ENCODE data around the gene TSGA10IP.

Gene TSGA10IP

DNA sequence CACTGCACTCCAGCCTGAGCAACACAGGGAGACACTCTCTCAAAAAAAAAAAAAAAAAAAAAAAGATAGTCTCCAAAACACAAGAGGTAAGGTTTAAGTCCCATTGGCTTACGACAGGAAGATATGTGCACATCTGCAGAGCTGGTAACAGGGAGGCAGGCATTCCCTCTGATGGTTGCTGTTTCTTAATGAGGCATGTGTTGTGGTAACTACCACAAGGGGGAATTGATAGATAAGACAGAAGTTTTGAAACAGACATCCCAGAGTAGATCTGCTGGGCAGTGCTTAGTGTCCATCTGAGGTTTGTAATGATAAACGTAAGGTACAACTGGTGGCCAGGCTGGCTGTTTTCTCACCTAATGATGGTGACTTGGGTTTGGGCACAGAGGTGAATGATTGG, 52.0 kb downstream of the TSGA10IP start:
- TF ChIP-seq, protein P1, sequence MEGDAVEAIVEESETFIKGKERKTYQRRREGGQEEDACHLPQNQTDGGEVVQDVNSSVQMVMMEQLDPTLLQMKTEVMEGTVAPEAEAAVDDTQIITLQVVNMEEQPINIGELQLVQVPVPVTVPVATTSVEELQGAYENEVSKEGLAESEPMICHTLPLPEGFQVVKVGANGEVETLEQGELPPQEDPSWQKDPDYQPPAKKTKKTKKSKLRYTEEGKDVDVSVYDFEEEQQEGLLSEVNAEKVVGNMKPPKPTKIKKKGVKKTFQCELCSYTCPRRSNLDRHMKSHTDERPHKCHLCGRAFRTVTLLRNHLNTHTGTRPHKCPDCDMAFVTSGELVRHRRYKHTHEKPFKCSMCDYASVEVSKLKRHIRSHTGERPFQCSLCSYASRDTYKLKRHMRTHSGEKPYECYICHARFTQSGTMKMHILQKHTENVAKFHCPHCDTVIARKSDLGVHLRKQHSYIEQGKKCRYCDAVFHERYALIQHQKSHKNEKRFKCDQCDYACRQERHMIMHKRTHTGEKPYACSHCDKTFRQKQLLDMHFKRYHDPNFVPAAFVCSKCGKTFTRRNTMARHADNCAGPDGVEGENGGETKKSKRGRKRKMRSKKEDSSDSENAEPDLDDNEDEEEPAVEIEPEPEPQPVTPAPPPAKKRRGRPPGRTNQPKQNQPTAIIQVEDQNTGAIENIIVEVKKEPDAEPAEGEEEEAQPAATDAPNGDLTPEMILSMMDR (IDR thresholded peaks at IDR 0.05; ENCODE audit: borderline replicate concordance, insufficient read depth, low read depth, low read length): no peak
- H3K4me3 ChIP-seq (ENCODE audit: low read depth, low read length): no peak overlapping the region

DNA sequence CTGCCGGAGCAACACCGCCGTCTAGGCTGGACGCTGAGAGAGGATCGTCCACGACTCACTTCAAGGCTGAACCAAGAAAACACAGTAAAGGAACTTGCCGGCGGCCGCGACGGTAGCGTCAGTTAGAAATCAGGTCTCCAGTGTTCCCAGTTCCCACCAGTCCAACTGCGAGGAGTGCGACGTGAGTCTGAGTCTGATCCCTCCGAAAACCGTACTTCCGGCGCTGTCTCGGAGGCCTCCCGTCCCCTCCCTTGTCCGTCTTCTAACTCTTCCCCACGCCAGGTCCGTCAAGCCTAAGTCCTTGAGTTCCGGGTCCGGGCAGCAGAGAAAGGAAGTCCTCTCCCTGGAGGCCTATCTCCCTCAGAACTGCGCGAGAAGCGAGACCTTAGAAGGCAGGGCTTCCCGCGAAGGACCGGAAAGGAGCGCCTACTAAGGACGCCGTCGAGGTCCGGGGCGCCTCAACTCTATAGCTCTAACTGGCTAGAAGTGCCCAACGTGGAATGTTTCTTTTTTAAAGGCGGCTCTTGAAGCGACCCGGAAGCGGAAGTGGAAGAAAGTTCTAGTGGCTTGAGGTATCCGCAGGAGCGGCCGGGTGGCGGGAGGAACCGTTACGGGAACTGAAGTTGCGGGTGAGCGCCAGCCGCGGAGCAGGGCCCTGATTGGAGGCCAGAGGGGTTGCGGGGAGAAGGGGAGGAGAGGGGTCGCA, 56.8 kb downstream of the TSGA10IP start, which contains the start of the genes BANF1 and EIF1AD:
Gene BANF1, plus strand, starts transcription at position 562 of the 706 bp plus-strand sequence. CDS start 748 bp downstream, outside the sequence.
Gene EIF1AD, minus strand, starts transcription at position 216 of the 706 bp plus-strand sequence. CDS start 1,768 bp downstream, outside the sequence.
- H3K4me3 ChIP-seq (ENCODE audit: low read depth, low read length): peak within 1 kb of the TSS; percentile 85
- TF ChIP-seq, protein P1 (IDR thresholded peaks at IDR 0.05; ENCODE audit: borderline replicate concordance, insufficient read depth, low read depth, low read length): no peak

DNA sequence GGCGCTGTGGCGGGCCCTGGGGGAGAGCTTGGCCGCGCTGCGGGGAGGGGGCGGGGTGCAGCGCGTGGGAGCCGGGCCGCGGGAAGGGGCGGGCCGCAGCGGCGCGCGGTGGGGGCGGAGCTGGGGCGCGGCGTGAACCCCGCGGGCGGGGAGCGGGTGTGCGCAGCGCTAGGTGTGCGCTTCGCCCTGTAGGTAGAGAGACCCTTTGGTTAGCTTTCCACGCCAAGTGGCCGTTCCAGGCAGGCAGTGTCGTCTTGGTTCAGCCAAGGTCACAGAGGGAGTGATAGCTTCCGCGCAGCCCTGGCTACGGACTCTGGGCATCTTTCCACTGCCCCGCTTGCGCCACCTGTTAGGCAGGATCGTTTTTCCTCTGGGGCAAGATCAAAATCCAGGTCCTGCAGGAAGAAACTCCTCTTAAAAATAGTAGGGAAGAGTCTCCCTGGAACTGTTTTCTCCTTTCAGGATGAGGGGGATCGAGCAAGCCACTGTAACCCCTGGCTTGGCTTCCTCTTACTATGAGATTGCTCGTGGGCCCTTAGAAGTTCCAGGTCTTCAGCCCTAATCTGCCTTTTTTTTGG, 57.5 kb downstream of the TSGA10IP start:
- TF ChIP-seq, protein P1 (IDR thresholded peaks at IDR 0.05; ENCODE audit: borderline replicate concordance, insufficient read depth, low read depth, low read length): no peak
- H3K4me3 ChIP-seq (ENCODE audit: low read depth, low read length): peak overlapping the region; percentile 85

DNA sequence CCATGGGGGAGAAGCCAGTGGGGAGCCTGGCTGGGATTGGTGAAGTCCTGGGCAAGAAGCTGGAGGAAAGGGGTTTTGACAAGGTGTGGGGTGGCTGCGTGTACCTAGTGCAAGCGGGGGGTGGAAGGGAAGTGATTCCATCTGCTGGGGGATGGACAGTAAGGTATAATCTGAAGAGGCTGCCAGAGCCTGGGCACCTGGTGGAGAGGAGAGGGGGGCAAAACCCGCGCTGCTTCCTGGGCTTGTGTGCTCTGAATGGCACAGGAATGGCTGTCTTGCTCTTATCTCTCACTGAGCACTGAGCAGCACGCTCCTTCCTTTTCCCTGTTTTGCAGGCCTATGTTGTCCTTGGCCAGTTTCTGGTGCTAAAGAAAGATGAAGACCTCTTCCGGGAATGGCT, 58.0 kb downstream of the TSGA10IP start:
- H3K4me3 ChIP-seq (ENCODE audit: low read depth, low read length): peak overlapping the region; percentile 85
- TF ChIP-seq, protein P1 (IDR thresholded peaks at IDR 0.05; ENCODE audit: borderline replicate concordance, insufficient read depth, low read depth, low read length): no peak

DNA sequence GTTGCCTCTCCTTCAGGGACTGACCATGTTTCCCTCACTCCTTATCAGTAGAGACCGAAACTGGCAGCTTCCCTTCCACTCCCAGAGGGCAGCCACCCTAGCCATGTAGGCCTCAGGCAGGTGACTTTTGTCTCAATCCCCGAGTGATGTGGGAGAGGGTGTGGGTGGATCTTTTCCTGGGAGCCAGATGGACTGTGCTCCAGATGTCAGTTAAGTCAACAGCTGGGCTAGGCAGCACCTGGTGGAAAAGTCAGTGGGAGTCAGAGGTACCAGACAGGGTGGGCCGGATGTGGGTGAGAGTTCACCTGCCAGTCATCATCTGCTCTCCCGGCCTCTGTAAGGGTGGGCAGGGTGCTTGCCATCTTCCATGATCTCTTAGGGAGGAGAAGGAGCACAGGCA, 58.9 kb downstream of the TSGA10IP start:
- H3K4me3 ChIP-seq (ENCODE audit: low read depth, low read length): no peak overlapping the region
- TF ChIP-seq, protein P1 (IDR thresholded peaks at IDR 0.05; ENCODE audit: borderline replicate concordance, insufficient read depth, low read depth, low read length): no peak

DNA sequence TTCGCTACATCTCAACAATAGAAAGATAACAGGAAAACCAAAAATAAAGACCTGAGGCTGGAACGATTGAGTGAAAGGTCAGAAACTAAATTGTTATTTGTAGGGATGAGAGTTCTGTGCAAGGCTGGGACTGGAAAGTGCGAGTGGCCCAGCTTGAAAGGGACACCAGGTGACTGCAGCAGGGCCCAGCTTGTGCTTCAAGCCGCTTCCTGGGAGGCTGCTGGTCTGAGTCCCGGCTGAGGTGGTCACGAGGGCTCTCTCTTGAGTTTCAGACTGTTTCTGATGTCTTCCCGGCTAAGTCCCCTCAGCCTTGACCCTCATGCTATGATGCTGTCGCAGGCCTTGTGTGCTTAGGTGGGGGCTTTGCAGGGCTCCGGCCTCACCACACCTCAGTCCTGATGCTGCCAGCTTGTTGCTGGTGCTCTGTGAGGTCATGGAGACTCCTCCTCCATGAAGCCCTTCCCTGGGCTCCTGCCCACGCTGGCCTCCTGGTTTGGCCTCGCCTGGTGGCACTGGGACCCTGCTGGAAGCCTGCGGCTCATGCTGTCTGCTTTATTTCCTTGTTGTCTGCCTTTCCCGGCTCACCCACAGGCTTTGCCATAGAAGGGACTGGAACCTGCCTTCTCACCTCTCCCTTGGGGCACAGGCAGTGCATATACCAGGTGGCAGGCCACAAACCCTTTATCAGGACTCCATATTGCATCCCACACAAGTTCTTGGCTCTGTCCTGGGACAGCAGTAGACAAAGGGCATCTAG, 61.0 kb downstream of the TSGA10IP start:
- TF ChIP-seq, protein P1 (IDR thresholded peaks at IDR 0.05; ENCODE audit: borderline replicate concordance, insufficient read depth, low read depth, low read length): no peak
- H3K4me3 ChIP-seq (ENCODE audit: low read depth, low read length): no peak overlapping the region

Data from GM12875 (cell line).